NCI-H748 treated with DMSO at 0.1 percent for 48 hours (cell line): Measurements from ENCODE around the gene TRIP6.
"Not testable (repeated sequence)": the region's sequence is repeated elsewhere in the genome, so short reads cannot be mapped to it uniquely, and the experiment has no call there.

Experiments
- DNase-seq: peaks from one replicate; lab custom pipeline; 2025; lab: John Stamatoyannopoulos, UW

The TRIP6 gene

GRCh38 chr7:100837099-100837836 lies 29.9 kb upstream of the TRIP6 start:
- no peak for DNase-seq

GRCh38 chr7:100839361-100839760 lies 27.8 kb upstream of the TRIP6 start:
- no peak for DNase-seq

GRCh38 chr7:100840470-100841100 lies 26.6 kb upstream of the TRIP6 start:
- DNase-seq = no peak

- DNase-seq = no peak
These were observed 19.8 kb upstream of the TRIP6 start for GRCh38 chr7:100847360-100847759.

- peak; percentile 89 for DNase-seq
These were observed 14.9 kb upstream of the TRIP6 start, which contains the start of gene SLC12A9 for GRCh38 chr7:100852048-100852872. TSS of gene SLC12A9 (plus strand) at chr7:100852713. CDS start at chr7:100854198, 1,485 bp downstream.

- DNase-seq = no peak
These were observed 12.9 kb upstream of the TRIP6 start for GRCh38 chr7:100854146-100854895.

GRCh38 chr7:100854899-100855298 lies 12.3 kb upstream of the TRIP6 start:
- not testable (repeated sequence) for DNase-seq

- no peak for DNase-seq
These were observed 11.7 kb upstream of the TRIP6 start for GRCh38 chr7:100855515-100855914.

- DNase-seq = no peak
These were observed 10.3 kb upstream of the TRIP6 start for GRCh38 chr7:100856871-100857282.

GRCh38 chr7:100859856-100860255 lies 7.3 kb upstream of the TRIP6 start:
- no peak for DNase-seq

GRCh38 chr7:100860702-100861615 lies 6.2 kb upstream of the TRIP6 start:
- DNase-seq = no peak

GRCh38 chr7:100861616-100861985 lies 5.6 kb upstream of the TRIP6 start:
- no peak for DNase-seq

- DNase-seq = no peak
These were observed 3.7 kb upstream of the TRIP6 start for GRCh38 chr7:100863406-100863950.

GRCh38 chr7:100864263-100864845 lies 2.8 kb upstream of the TRIP6 start:
- no peak for DNase-seq

GRCh38 chr7:100865372-100865911 lies 1.7 kb upstream of the TRIP6 start:
- DNase-seq = no peak

GRCh38 chr7:100865938-100866728 lies 1.1 kb upstream of the TRIP6 start:
- DNase-seq = no peak

- DNase-seq = no peak
These were observed 503 bp upstream of the TRIP6 start for GRCh38 chr7:100866729-100867039.

- no peak for DNase-seq
These were observed 744 bp downstream of the TRIP6 start for GRCh38 chr7:100867776-100868485.
